Dedifferentiated amniotic fluid mesenchymal stem cell (primary cell): ENCODE measurements around the gene GRK3.
"Not testable (repeated sequence)": the region's sequence is repeated elsewhere in the genome, so short reads cannot be mapped to it uniquely, and the experiment has no call there.

Experiments used
- DNase-seq: peaks from one replicate; pipeline ENCODE4 v3.0.0-alpha.2; 2016; ENCODE audit errors: extremely low spot score

GRK3 gene

DNA sequence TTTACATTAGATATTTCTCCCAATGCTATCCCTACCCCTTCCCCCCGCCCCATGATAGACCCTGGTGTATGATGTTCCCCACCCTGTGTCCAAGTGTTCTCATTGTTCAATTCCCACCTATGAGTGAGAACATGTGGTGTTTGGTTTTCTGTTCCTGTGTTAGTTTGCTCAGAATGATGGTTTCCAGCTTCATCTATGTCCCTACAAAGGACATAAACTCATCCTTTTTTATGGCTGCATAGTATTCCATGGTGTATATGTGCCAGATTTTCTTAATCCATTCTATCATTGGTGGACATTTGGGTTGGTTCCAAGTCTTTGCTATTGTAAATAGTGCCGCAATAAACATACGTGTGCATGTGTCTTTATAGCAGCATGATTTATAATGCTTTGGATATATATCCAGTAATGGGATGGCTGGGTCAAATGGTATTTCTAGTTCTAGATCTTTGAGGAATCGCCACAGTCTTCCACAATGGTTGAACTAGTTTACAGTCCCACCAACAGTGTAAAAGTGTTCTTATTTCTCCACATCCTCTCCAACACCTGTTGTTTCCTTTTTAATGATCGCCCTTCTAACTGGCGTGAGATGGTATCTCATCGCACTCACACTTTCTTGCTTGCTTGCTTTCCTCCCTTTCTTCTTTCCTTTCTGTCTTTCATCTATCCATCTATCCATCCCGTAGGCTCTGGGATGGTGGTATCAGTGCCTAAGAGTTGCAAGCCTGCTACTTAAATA, 7.7 kb downstream of the GRK3 start:
- DNase-seq, result not testable (repeated sequence)

DNA sequence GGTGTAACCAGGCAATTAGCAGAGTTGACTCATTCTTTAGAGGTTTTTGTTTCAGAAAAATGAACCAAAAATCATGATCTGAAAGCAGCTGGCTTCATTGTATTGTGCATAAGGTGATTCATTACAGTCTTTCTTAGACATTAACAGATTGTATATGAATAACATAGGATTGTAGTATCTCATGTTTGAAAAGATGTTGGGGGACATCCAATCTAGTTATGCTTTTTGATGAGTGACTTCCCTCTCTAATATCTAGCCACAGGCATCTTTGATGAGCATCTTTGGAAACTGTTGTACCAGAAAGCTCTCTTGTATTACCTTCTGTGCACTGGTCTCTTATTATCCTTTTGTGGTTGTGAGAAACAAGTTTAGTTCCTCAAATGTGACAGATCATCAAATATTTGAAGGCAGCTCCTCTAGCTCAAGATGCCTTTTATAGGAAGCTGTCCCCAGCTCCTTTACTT, 8.3 kb downstream of the GRK3 start:
- DNase-seq, result no peak

DNA sequence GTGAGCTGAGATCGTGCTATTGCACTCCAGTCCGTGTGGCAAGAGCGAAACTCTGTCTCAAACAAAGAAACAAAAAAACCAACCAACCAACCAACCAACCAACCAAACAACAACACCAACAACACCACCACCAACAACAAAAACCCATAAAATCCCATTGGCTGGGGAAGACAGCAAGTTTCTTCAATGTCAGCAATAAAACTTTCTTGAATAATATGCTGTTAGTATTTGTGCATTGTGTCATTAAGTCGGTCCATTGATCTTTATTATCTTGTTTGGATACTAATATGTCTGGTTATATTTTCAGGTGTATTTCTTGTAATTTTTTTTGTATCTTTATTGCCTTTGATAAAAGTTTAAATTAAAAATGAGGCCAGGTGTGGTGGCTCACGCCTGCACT, 9.4 kb downstream of the GRK3 start:
- no peak for DNase-seq

DNA sequence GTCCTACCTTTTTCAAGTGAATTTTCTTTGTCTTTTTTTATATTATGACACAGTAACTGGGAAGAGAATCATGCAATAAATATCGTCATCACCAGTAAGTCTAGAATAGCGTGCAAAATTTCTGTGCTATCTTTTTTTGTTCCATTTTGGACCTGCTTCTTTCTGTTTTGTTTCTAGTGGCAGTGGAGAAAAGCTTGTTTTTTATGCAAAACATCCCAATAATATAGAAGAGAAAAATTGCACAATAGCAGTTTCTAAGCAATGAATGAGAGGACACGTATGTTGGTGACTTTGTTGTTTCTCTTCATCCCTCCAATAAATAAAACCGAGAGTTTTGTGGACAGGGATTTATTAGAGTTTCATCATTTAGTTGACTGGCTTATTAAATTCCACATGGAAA, 10.3 kb downstream of the GRK3 start:
- DNase-seq, result no peak

DNA sequence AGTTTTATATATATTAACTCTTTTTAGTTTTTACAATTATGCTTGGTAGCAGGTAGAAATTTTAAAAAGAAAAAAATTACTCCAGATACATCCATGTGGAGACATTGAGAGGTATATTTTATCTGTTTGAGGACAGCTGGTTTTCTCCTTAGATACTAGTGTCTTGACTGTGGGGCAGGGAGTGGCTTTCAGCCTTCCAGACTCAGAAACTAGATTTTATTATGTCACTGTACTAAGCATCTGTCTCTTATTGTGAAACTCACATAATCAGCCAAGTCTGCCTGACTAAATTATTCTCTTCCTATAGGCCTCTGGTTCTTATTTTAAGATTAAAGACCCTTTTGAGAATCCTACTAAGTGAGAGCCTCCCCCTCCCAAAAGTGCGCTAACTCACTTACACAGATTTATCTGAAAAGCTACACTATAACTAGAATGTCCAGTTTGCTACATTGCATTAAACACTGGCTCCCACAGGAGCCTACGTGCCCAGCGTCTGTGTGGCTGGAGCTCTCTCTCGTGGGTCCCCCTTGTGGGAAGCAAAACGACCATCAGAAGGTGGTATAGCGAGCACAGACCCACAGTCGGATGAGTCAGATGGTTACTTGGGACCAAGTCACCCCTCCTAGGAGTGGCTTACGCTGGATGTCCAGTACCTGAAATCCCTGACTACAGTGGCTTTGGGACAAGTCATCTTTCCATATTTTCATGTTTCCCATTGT, 11.4 kb downstream of the GRK3 start:
- not testable (repeated sequence) for DNase-seq

DNA sequence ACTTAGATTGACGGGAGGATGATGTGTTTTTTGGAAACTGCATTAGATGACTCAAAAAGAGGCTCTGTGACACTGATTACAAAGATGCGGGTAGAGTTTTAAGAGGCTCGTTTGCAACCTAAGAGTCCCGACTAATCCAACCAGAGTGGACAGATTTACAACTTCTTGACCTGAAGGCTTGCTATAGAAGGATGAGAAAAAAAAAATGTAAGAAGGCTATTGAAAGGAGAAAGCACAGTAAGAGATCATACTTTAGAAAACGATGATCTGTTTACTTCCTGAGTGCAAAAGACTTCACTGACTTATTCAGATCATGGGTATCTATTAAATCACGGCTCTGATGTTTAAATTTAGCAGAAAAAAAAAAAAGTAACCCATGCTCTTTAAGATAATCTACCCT, 17.0 kb downstream of the GRK3 start:
- not testable (repeated sequence) for DNase-seq

DNA sequence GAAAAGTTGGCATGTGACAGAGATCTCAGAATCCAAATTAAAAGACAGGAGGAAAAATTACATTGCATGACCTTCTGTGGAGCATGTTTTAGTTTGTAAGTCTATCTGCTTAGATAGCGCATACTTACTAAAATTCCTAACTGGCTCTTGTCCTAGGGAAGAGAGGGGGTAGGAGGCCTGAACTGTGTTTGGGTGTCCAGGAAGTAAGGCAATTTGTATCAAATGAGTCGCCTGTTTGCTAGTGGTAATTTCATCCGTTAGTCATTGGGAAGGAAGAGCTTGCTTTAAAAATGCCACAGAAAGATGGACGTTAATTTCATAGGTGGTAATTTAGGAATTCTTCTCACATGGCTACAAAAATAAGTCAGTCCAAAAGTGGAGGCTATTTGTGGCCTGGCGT, 18.5 kb downstream of the GRK3 start:
- DNase-seq, result no peak

DNA sequence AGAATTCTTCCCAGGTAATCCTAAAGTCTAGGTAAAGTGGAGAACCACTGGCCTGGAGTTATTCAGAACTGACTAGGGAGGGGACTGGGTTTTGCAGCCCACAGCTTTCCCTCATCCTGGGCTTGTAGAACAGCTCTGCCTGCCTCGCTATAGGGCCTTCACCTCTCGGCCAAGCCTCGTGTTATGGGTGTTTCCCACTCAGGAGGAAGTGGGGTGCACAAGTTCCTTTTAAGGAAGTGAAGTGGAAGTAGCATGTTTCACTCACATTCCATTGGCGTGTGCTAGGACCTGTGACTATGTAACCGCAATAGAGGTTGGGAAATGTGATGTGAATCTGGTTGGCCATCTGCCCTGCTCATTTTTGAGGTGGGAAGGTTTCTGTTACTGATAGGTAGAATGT, 20.5 kb downstream of the GRK3 start:
- DNase-seq, result not testable (repeated sequence)

DNA sequence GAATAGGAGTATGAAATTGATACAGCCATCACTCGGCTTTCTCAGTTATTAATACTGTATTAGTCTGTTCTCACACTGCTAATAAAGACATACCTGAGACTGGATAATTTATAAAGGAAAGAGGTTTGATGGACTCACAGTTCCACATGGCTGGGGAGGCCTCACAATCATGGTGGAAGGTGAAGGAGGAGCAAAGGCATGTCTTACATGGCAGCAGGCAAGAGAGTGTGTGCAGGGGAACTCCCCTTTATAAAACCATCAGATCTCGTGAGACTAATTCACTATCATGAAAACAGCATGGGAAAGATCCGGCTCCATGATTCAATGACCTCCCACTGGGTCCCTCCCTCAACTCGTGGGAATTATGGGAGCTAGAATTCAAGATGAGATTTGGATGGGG, 25.2 kb downstream of the GRK3 start:
- DNase-seq, result not testable (repeated sequence)

DNA sequence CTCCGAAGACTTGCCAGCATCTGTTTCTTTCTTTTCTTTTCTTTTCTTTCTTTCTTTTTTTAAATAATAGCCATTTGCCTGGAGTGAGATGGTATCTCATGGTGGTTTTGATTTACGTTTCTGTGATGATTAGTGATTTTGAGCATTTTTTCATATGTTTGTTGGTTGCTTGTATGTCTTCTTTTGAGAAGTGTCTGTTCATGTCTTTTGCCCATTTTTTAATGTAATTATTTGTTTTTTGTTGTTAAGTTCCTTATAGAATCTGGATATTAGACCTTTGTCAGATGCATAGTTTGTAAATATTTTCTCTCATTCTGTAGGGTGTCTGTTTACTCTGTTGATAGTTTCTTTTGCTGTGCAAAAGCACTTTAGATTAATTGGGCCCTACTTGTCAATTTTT, 28.8 kb downstream of the GRK3 start:
- DNase-seq, result not testable (repeated sequence)

DNA sequence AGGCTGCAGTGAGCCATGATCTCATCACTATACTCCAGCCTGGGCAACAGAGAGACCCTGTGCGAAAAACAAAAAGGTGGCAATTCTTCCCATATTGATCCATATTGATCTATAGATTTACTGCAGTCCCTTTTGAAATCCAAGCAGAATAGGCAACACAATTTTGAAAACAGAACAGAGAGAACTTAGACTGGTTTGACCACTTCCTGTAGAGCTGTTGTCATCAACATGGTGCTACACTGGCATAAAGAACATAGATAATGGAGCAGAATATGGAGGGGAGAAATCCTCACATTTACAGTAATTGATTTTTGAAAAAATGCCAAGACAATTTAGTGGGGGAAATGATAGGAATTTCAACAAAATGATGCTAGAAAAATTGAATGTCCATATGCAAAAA, 34.1 kb downstream of the GRK3 start:
- no peak for DNase-seq

DNA sequence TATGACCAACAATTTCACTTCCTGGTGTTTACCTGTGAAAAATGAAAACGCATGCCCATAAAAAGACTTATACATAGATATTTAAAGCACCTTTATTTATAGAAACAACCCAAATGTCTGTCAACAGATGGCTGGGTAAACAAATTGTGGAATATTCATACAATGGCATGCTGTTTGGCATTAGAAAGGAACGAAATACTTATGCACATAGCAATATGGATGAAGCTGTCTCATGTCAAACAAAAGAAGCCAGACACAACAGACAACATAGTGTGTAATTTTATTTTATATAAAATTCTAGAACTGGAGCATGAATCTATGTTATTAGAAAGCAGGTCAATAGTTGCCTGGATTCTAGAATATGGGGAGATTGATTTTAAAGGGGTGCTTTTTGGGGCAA, 38.0 kb downstream of the GRK3 start:
- no peak for DNase-seq

DNA sequence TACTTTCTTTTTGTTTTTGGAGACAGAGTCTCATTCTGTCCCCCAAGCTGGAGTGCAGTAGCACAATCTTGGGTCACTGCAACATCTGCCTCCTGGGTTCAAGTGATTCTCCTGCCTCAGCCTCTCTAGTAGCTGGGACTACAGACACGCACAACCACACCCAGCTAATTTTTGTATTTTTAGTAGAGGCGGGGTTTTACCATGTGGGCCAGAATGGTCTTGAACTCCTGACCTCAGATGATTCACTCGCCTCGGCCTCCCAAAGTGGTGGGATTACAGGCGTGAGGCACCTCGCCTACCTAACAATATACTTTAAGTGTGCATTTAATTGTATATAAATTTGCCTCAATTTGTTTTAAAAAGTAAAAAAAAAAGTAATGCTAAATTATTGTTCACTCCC, 38.4 kb downstream of the GRK3 start:
- no peak for DNase-seq

DNA sequence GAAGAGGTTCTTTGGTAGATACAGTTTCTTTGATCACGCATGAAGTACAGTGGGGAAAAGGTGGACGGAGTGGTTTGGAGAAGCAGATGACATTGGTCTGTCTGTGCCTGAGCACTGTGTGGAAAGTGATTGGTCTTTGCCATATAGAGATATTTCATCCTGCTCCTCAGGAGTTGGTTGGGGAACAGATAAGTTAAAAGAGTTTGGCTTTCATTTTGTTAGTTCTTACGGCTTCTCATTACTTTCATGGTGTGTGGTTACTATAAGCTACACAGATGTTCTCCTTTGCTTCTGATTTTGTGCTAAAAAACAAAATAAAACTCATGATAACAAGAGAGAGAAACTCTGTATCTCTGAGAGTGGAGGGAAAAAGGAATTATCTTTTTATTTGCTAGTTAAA, 40.7 kb downstream of the GRK3 start:
- not testable (repeated sequence) for DNase-seq

DNA sequence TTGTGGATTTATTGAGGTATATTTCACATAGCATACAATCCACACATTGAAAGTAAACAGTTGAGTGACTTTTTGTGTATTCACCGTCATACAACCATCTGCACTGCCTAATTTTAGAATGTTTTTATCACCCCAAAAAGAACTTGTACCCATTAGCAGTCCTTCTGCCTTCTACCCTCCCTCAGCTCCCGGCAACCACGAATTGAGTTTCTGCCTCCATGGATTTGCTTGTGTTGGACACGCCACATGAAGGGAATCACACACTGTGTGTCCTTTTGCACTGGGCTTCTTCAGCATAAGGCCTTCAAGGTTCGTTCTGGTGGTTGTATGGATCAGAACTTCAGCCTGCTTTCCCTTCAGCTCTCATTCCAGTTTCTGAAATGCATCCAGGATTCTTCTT, 41.1 kb downstream of the GRK3 start:
- DNase-seq, result not testable (repeated sequence)

DNA sequence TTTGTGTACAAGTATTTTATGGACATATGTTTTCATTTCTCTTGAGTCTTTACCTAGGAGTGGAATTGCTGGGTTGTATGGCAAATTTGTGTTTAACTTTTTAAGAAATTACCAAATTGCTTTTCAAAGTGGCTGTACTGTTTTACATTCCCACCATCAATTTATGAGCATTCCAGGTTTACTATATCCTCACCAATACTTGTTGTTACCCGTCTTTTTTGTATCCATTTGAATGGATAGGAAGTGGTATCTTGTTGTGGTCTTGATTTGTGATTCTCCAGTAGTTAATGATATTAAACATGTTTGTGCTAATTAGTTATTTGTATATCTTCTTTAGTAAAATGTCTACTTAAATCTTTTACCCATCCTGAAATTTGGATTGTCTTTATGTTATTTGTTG, 46.8 kb downstream of the GRK3 start:
- DNase-seq, result not testable (repeated sequence)

DNA sequence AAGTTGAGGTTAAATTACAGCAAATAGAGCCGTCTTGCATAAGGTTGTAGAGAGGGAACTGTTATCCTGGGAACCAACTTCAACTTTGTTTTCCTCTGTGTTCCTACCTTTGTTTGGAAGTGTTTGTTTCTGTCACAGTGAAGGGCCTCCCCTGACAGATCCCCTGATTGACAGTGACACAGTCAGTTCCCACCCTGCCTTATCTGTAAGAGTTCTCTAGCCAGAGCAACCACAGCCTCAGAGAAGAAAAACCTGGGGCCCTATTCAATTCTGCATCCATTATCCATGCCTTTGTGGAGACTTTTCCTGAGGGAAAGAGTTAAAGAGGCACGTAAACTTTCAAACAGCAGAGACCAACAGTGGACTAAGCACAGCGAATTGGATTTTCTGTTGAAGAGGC, 48.7 kb downstream of the GRK3 start:
- not testable (repeated sequence) for DNase-seq

DNA sequence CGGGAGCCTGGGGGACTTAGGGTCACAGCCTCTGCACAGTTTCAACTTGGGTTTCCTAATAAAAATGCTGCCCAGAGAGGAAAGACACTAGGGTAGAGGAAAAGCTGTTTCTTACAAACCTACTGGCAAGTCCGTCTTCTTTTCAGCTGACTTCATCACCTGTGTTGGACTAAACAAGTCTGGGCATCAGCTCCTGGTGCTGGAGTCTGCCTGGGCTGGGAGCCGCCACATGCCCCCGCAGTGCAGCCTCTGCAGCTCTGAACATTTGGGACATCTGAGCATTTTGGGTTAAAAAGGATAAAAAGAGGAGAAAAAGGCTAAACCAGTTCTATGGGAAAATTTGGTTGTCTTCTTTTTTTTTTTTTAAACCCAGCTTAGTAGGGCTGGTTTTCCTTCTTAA, 49.1 kb downstream of the GRK3 start:
- DNase-seq, result not testable (repeated sequence)

DNA sequence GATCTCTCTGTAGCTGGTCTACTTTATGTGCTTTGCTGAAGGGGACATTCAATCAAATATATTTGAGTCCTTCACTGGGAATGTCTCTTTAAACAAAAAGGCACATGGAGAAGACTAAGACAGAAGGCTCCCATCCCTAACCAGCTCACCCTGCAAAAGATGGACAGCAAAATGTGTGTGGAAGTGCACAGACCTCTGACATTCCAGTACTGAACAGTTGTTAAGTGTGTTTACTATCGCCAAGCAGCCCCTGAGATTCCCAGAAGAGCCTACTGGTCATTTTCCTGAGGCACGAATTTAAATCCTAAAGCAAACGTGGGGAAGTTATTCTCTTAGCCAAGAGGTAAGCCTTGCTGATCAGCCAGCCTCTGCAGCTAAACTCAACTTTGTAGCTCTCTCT, 50.3 kb downstream of the GRK3 start:
- not testable (repeated sequence) for DNase-seq

DNA sequence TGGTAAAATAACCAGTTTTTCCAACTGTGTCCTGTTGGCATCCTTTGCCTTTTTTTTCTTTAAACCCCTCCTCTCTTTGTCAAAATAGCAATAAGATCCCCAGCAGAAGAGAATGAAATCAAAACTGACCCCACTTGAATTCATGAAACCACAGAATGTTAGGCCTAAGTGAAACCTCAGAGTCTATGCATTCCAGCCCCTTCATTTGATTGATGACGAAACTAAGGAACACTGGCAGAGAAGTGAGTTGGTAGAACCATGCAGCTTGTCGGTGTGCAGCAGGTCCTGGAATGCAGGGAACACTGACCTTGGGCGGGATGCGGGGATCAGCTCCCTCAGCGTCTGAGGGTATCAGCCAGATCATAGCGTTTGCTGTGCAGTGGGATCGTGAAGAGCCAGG, 57.5 kb downstream of the GRK3 start:
- DNase-seq, result no peak

DNA sequence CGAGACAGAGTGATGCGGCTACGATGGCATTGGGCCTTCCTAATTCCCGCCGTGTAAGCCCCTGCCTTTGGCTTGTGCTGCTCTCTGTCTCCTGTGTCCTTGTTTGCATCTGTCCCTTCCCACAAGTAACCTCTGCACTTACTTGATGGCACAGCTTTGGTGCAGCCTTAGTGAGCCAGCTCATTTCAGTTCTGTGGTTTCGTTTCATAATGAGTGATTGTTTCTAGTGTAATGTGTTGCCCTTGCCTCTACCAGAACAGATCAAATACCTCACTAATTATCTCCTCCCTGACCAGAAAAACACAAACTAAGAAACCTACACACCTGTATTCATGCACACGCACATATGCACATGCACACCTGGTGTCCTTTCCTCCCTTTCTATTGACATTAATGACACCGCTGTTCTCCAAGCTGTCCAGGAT, 58.8 kb downstream of the GRK3 start:
- DNase-seq, result no peak

DNA sequence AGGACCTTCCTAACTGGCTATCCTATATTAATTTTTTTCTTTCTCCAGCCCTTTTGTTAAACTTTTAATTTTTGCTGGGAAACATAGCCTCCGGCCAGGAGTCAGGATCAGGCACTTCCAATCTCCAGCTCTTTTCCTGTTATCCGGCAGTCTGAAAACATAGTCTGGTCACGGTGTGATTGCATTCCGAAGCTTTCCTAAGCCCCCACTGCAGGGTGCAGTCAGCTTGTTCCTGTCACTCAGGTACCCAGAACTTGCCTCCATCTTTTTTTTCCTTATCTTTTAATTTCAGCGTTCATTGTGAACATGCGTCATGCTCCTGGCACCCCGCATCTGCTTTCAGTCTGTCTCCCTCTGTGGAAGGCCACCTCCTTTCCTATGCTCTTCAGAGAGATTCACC, 59.4 kb downstream of the GRK3 start:
- DNase-seq, result no peak

DNA sequence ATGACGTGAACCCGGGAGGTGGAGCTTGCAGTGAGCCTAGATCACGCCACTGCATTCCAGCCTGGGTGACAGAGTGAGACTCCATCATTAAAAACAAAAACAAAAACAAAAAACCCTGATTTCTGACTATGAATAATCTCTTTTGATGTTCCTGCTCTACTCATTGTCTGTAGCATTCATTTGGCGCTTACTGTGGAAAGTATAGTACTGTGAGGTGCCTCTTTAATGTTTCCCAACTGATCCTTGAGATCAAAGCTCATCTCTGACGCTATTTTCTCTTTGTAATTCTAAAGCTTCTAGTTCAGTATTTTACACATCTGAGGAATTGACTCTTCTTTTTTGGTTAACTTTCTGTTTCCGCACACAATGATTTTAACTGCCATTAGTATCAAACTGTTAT, 60.0 kb downstream of the GRK3 start:
- no peak for DNase-seq
